DOHH2 (cell line): ENCODE results near the gene TRPM4.

ENCODE experiments used
- CTCF ChIP-seq: fragments of 200-600 bp; sonication (generic); IDR thresholded peaks from one replicate; pipeline ENCODE4 v1.5.1; 2014; ENCODE audit warnings: antibody characterized with exemption, mild to moderate bottlenecking, low read depth, low read length; ENCODE audit not compliant: poor library complexity, severe bottlenecking
- EZH2phosphoT487 ChIP-seq: fragments of 200-600 bp; sonication (generic); IDR thresholded peaks from 2 replicates; pipeline ENCODE4 v1.6.1; 2017; ENCODE audit warnings: borderline replicate concordance, mild to moderate bottlenecking, antibody characterized with exemption, low read length, moderate library complexity, mixed read lengths

- TF ChIP-seq CTCF (no peak), EZH2phosphoT487 (no peak)
Observed at GRCh38 chr19:49136771-49137171, 20.8 kb upstream of the TRPM4 start.
